Vagina (tissue), 2 donors: ENCODE data around the gene MALL.

ENCODE experiments used
- CTCF ChIP-seq, 3 experiments: fragments of 450-650 bp in 2 of 3; fragments of 200-600 bp in 1 of 3; sonication (generic) in 1 of 3; IDR thresholded peaks; one replicate each; pipeline ENCODE4 v1.5.1; 2017 to 2019; ENCODE audit warnings: antibody characterized with exemption in 3 of 3, mild to moderate bottlenecking in 2 of 3, moderate library complexity in 2 of 3
- POLR2AphosphoS5 ChIP-seq, 2 donors: sonication (generic); formaldehyde crosslinking; IDR thresholded peaks; one replicate each; pipeline ENCODE4 v1.9.0; 2017; ENCODE audit warnings: antibody characterized with exemption in 2 of 2, mild to moderate bottlenecking in 2 of 2, low read depth in 1 of 2; ENCODE audit not compliant: insufficient read depth in 1 of 2

GRCh38 chr2:110113961-110114591, 1.5 kb downstream of the MALL start:
- no peak for TF ChIP-seq CTCF (IDR thresholded peaks at IDR 0.05)
- TF ChIP-seq POLR2AphosphoS5 (IDR thresholded peaks at IDR 0.05; ENCODE audit: insufficient read depth in 1 of 2, low read depth in 1 of 2) = no peak
